K562 (cell line): Measurements from ENCODE around the gene BRD7. TPM values are rescaled to one million over a fixed set of nuclear protein-coding genes. Genes with fewer than 3 reads are reported as not detected.
A peak's percentile ranks its signal among the peaks of the same experiment; 100 is the strongest.

Experiments used
- ATAC-seq: fragments of 200-7000 bp; cut with Tn5 transposase; 3 replicates; pipeline ENCODE4 v1.9.1; 2020; ENCODE audit warnings: moderate library complexity
- BruUV-seq: library from RNA; stranded (reverse); fragments of 400-500 nt; replicated peaks from 2 replicates; lab custom pipeline; 2021; lab: Mats Ljungman, UMichigan
- CTCF ChIA-PET: fragments of 300-600 bp; formaldehyde crosslinking; extraction: SDS; loops from one replicate; lab custom pipeline; 2021; ENCODE audit warnings: low intra/inter-chr PET ratio; lab: Yijun Ruan, JAX
- POLR2A ChIA-PET: fragments of 300-600, 350-650 bp; sonication (Branson Sonifier 250); formaldehyde crosslinking; extraction: SDS; loops from one replicate; lab custom pipeline; 2021; ENCODE audit warnings: antibody characterized with exemption, inconsistent platforms; lab: Yijun Ruan, JAX
- DNase-seq, 4 experiments: peaks; one replicate each; pipeline versions ENCODE4 v3.0.0 to v3.0.0-alpha.2; 2011 to 2018; ENCODE audit warnings: low spot score in 3 of 4, mixed read lengths in 3 of 4; ENCODE audit errors: extremely low read depth in 1 of 4
- FAIRE-seq: peaks from 2 replicates; lab custom pipeline; 2011; peaks lifted over from hg19 to GRCh38; lab: Jason Lieb, UNC
- H2AFZ ChIP-seq: 2 replicates; pipeline ENCODE4 v1.6.0; 2011; ENCODE audit warnings: low read depth, low read length, control low read depth, inconsistent platforms
- H3K27ac ChIP-seq: fragments of 200-600 bp; 3 replicates; pipeline ENCODE4 v1.8.0; 2011; ENCODE audit warnings: low read depth, mild to moderate bottlenecking, control low read depth, inconsistent platforms, low read length, moderate library complexity, mixed read lengths; ENCODE audit errors: extremely low read depth
- H3K27me3 ChIP-seq, 2 experiments: fragments of 300-600 bp in 1 of 2; 2 replicates in 1 of 2; 3 replicates in 1 of 2; pipeline versions ENCODE4 v1.6.0 to v1.8.0; 2011; ENCODE audit warnings: inconsistent platforms in 2 of 2, low read length in 2 of 2, mild to moderate bottlenecking in 1 of 2, mixed read lengths in 1 of 2, moderate library complexity in 1 of 2; ENCODE audit not compliant: control insufficient read depth in 2 of 2, insufficient read depth in 2 of 2
- H3K36me3 ChIP-seq: fragments of 300-600 bp; 3 replicates; pipeline ENCODE4 v1.8.0; 2011; ENCODE audit warnings: mild to moderate bottlenecking, low read length, inconsistent platforms; ENCODE audit not compliant: control insufficient read depth, insufficient read depth
- H3K4me1 ChIP-seq, 2 experiments: fragments of 200-600 bp in 1 of 2; replicated peaks in 1 of 2; 2 replicates in 1 of 2; 3 replicates in 1 of 2; pipeline versions ENCODE4 v1.5.1 to v1.8.0; 2011; ENCODE audit warnings: inconsistent platforms in 2 of 2, low read length in 2 of 2, mild to moderate bottlenecking in 1 of 2, mixed read lengths in 1 of 2, moderate library complexity in 1 of 2; ENCODE audit not compliant: control insufficient read depth in 2 of 2, insufficient read depth in 2 of 2
- H3K4me2 ChIP-seq: 2 replicates; pipeline ENCODE4 v1.6.1; 2011; ENCODE audit warnings: low read length, control low read depth, inconsistent platforms, mixed read lengths; ENCODE audit not compliant: insufficient read depth
- H3K4me3 ChIP-seq: fragments of 200-600 bp; sonication (generic), shearing (Covaris generic); 2 replicates; pipeline ENCODE4 v1.5.1; 2016; ENCODE audit warnings: control low read depth, inconsistent platforms
- H3K79me2 ChIP-seq: fragments of 200-600 bp; 3 replicates; pipeline ENCODE4 v1.8.0; 2011; ENCODE audit warnings: low read length, inconsistent platforms; ENCODE audit not compliant: control insufficient read depth, insufficient read depth
- H3K9ac ChIP-seq, 2 experiments: 2 replicates each; pipeline versions ENCODE4 v1.6.0 to v1.6.1; 2011; ENCODE audit warnings: low read depth in 2 of 2, low read length in 2 of 2, control low read depth in 1 of 2, inconsistent platforms in 1 of 2, mild to moderate bottlenecking in 1 of 2, mixed read lengths in 1 of 2; ENCODE audit not compliant: insufficient read depth in 1 of 2
- H3K9me1 ChIP-seq: one replicate; pipeline ENCODE4 v1.6.0; 2011; ENCODE audit warnings: inconsistent platforms, mild to moderate bottlenecking, low read length, moderate library complexity; ENCODE audit not compliant: control insufficient read depth, insufficient read depth
- H3K9me3 ChIP-seq: replicated peaks from 2 replicates; pipeline ENCODE4 v1.5.1; 2011; ENCODE audit warnings: low read depth, low read length, inconsistent platforms; ENCODE audit not compliant: control insufficient read depth, insufficient read depth
- H4K20me1 ChIP-seq: replicated peaks from 2 replicates; pipeline ENCODE4 v1.6.1; 2011; ENCODE audit warnings: low read length, inconsistent platforms, mixed read lengths; ENCODE audit not compliant: control insufficient read depth, insufficient read depth
- MNT ChIP-seq, 2 experiments: fragments of 450-650 bp; conservative IDR thresholded peaks; 2 replicates each; pipeline ENCODE4 v1.6.1; 2017; ENCODE audit warnings: mild to moderate bottlenecking in 2 of 2, moderate library complexity in 2 of 2
- STAG1 ChIP-seq: sonication (generic); formaldehyde crosslinking; IDR thresholded peaks from 2 replicates; pipeline ENCODE4 v1.5.0; 2020; ENCODE audit warnings: missing genetic modification reagents, borderline replicate concordance
- ZBTB11 ChIP-seq, 3 experiments: fragments of 200-800 bp in 1 of 3; fragments of 250-450 bp in 1 of 3; fragments of 450-650 bp in 1 of 3; sonication (Bioruptor Pico) in 1 of 3; sonication (Bioruptor generic) in 1 of 3; formaldehyde crosslinking in 1 of 3; IDR thresholded peaks; 2 replicates each; pipeline versions ENCODE4 v1.6.1 to v1.8.0; 2016 to 2022; ENCODE audit warnings: mild to moderate bottlenecking in 2 of 3, missing genetic modification characterization in 2 of 3, missing compliant biosample characterization in 1 of 3, moderate library complexity in 1 of 3
- WGBS: fragments of 100-300 bp; shearing (Covaris generic); methylation state at CpG from one replicate; pipeline ENCODE4 v1.1.6; 2016; ENCODE audit warnings: low coverage, mixed read lengths; ENCODE audit not compliant: insufficient coverage; ENCODE audit errors: missing lambda C conversion rate; 5-methylcytosine and 5-hydroxymethylcytosine counted together
- in situ Hi-C: fragments of 300-500 bp; cut with MboI; formaldehyde crosslinking; loops from 4 replicates; pipeline ENCODE4 v1.15.0; 2018; ENCODE audit warnings: inconsistent platforms, mixed read lengths
- intact Hi-C: fragments of 100-400 bp; cut with micrococcal nuclease; formaldehyde crosslinking; loops from 2 replicates; pipeline ENCODE4 v1.14.2; 2022
- polyA plus RNA-seq, 8 experiments: library from polyadenylated mRNA; depleted of rRNA in 4 of 8; stranded (reverse) in 5 of 8; unstranded in 3 of 8; fragments of >200 nt; fragmentation: Nextera tagmentation in 2 of 8; fragmentation: Illumina TruSeq in 1 of 8; extraction: Ambion mirVana in 2 of 8; extraction: Trizol in 1 of 8; gene quantifications; 2 replicates each; pipeline versions ENCODE4 v1.2.1 to v1.2.3, GENCODE V29; 2011 to 2014; ENCODE audit warnings: inconsistent platforms in 1 of 8, missing spikeins in 1 of 8
- total RNA-seq, 7 experiments: library from RNA; depleted of rRNA in 6 of 7; stranded (reverse); fragments of >200 nt in 6 of 7; fragmentation: Illumina TruSeq in 2 of 7; extraction: Trizol in 2 of 7; gene quantifications; 2 replicates each; pipeline versions ENCODE4 v1.2.1 to v1.2.3, GENCODE V29; 2011 to 2021; ENCODE audit warnings: low replicate concordance in 1 of 7

Gene BRD7
- total and polyA plus RNA-seq, 9 of the 15 experiments (the other 6 are each of a cell fraction or from before 2014, with no cell fraction given), result 20.6 to 101 (median 68.7) TPM

- in situ Hi-C loops, result no loop called here
- peaks cover 3% of the 10 kb centered on the region; the same call in 1 of the 2 replicates for H4K20me1 ChIP-seq
- no TSS peak for BruUV-seq
- ATAC-seq (peak; percentile 72), DNase-seq (peak in 3 of 4 experiments; percentile 28 to 52 (median 48)), FAIRE-seq (peak; percentile 37)
- H3K9ac ChIP-seq, result peak overlapping the region; percentile 15 to 16; a peak in 2 of 4 replicates
- no peak overlapping the region for H3K4me3 ChIP-seq
- H3K4me1 ChIP-seq, result peaks cover 9 to 30% of the 10 kb centered on the region in 2 experiments
- no peaks in the 10 kb centered on the region for H3K27me3 ChIP-seq
- H3K9me3 ChIP-seq, result no peaks in the 10 kb centered on the region
- H2AFZ ChIP-seq, result no peak overlapping the region
- H3K79me2 ChIP-seq, result peaks cover 9% of the 10 kb centered on the region; the same call in 2 of the 3 replicates
- peak overlapping the region; percentile 67 for H3K27ac ChIP-seq
- peak overlapping the region; percentile 8; the same call in 1 of the 2 replicates for H3K4me2 ChIP-seq
- POLR2A ChIA-PET, result no interaction called here
- CTCF ChIA-PET, result interaction anchor here (0.6 kb wide), 1 partner anchor 188 kb away, joined by 3 read pairs; no protein-coding TSS in a partner anchor
- intact Hi-C loops, result no loop called here
- H3K36me3 ChIP-seq, result peaks cover 73% of the 10 kb centered on the region
- 50% methylated on average over 8 of the region's 8 CpGs for WGBS
- H3K9me1 ChIP-seq, result no peaks in the 10 kb centered on the region
- TF ChIP-seq MNT (conservative IDR thresholded peaks at IDR 0.05) (0 out of 4 replicates have a peak, but pooled peaks of 1 of the 2 experiments have one; percentile 11), ZBTB11 (CRISPR knock-in tag; IDR thresholded peaks at IDR 0.05) (0 out of 6 replicates have a peak, but pooled peaks of 1 of the 3 experiments have one; percentile 7), STAG1 (CRISPR knock-in tag) (no peak)
Measured at GRCh38 chr16:50335196-50335958, 33.4 kb downstream of the BRD7 start.
